Astrocyte (in vitro differentiated cells and primary cell): Measurements from ENCODE around the gene AGXT. TPM values are rescaled to one million over a fixed set of nuclear protein-coding genes. Genes with fewer than 3 reads are reported as not detected.

Experiments
- DNase-seq: peaks from one replicate; pipeline ENCODE4 v3.0.0-alpha.2; 2010; ENCODE audit warnings: low read depth
- FAIRE-seq: peaks from 2 replicates; lab custom pipeline; 2011; peaks lifted over from hg19 to GRCh38; lab: Jason Lieb, UNC
- H2AFZ ChIP-seq: 2 replicates; pipeline ENCODE4 v1.6.0; 2012; ENCODE audit warnings: low read depth, low read length, inconsistent platforms
- H3K27ac ChIP-seq: 2 replicates; pipeline ENCODE4 v1.5.1; 2011; ENCODE audit warnings: low read depth, low read length, inconsistent platforms
- H3K27me3 ChIP-seq: 2 replicates; pipeline ENCODE4 v1.6.0; 2011; ENCODE audit warnings: low read length, inconsistent platforms; ENCODE audit not compliant: insufficient read depth
- H3K36me3 ChIP-seq: 2 replicates; pipeline ENCODE4 v1.5.1; 2011; ENCODE audit warnings: low read length, inconsistent platforms; ENCODE audit not compliant: insufficient read depth
- H3K4me1 ChIP-seq: 2 replicates; pipeline ENCODE4 v1.5.1; 2011; ENCODE audit warnings: low read length, inconsistent platforms; ENCODE audit not compliant: insufficient read depth
- H3K4me2 ChIP-seq: 2 replicates; pipeline ENCODE4 v1.6.0; 2012; ENCODE audit warnings: low read length, inconsistent platforms
- H3K4me3 ChIP-seq: 2 replicates; pipeline ENCODE4 v1.5.1; 2011; ENCODE audit warnings: low read depth, mild to moderate bottlenecking, low read length, inconsistent platforms; ENCODE audit not compliant: insufficient read depth
- H3K79me2 ChIP-seq: 2 replicates; pipeline ENCODE4 v1.6.0; 2012; ENCODE audit warnings: mild to moderate bottlenecking, low read length, inconsistent platforms; ENCODE audit not compliant: insufficient read depth
- H3K9ac ChIP-seq: 2 replicates; pipeline ENCODE4 v1.6.0; 2012; ENCODE audit warnings: mild to moderate bottlenecking, low read length, inconsistent platforms
- H3K9me3 ChIP-seq: 2 replicates; pipeline ENCODE4 v1.5.1; 2012; ENCODE audit warnings: low read depth, mild to moderate bottlenecking, low read length, inconsistent platforms; ENCODE audit not compliant: insufficient read depth
- H4K20me1 ChIP-seq: 2 replicates; pipeline ENCODE4 v1.6.0; 2012; ENCODE audit warnings: low read length, inconsistent platforms; ENCODE audit not compliant: insufficient read depth
- H3K27ac Mint-ChIP-seq: one replicate; pipeline ENCODE4 v1.8.0; 2021; ENCODE audit warnings: mild to moderate bottlenecking, mixed read lengths; ENCODE audit not compliant: unreplicated experiment
- H3K27me3 Mint-ChIP-seq: one replicate; pipeline ENCODE4 v1.8.0; 2021; ENCODE audit warnings: low read depth, mixed read lengths; ENCODE audit not compliant: unreplicated experiment
- H3K36me3 Mint-ChIP-seq: one replicate; pipeline ENCODE4 v1.8.0; 2021; ENCODE audit warnings: low read depth, mixed read lengths; ENCODE audit not compliant: unreplicated experiment
- H3K4me1 Mint-ChIP-seq: one replicate; pipeline ENCODE4 v1.8.0; 2021; ENCODE audit warnings: low read depth, mixed read lengths; ENCODE audit not compliant: unreplicated experiment
- H3K4me3 Mint-ChIP-seq: one replicate; pipeline ENCODE4 v1.8.0; 2021; ENCODE audit warnings: mild to moderate bottlenecking, moderate library complexity, mixed read lengths; ENCODE audit not compliant: unreplicated experiment
- H3K9me3 Mint-ChIP-seq: one replicate; pipeline ENCODE4 v1.8.0; 2021; ENCODE audit warnings: mild to moderate bottlenecking, mixed read lengths; ENCODE audit not compliant: unreplicated experiment
- CTCF ChIP-seq: IDR thresholded peaks from 2 replicates; pipeline ENCODE4 v1.5.1; 2011; ENCODE audit warnings: low read depth, mild to moderate bottlenecking, inconsistent platforms, low read length, moderate library complexity; ENCODE audit not compliant: insufficient read depth
- EZH2 ChIP-seq: IDR thresholded peaks from 2 replicates; pipeline ENCODE4 v1.6.1; 2012; ENCODE audit warnings: mild to moderate bottlenecking, low read length, inconsistent platforms; ENCODE audit not compliant: insufficient read depth
- total RNA-seq: library from RNA; stranded (reverse); gene quantifications from 2 replicates; pipeline ENCODE4 v1.2.1, GENCODE V29; 2021

AGXT gene
- total RNA-seq, 1 donor from 2014 or later = not detected

- DNase-seq (no peak), FAIRE-seq (no peak)
- Histone ChIP-seq H3K4me2 (peak within 1 kb of the TSS; percentile 19), H3K9ac (no peak within 1 kb of the TSS), H3K27me3 (peaks cover 42% of the 10 kb centered on the region), H4K20me1 (no peaks in the 10 kb centered on the region), H3K36me3 (no peaks in the 10 kb centered on the region), H2AFZ (no peak within 1 kb of the TSS), H3K4me3 (no peak within 1 kb of the TSS), H3K4me1 (no peaks in the 10 kb centered on the region), H3K27ac (no peak within 1 kb of the TSS), H3K9me3 (peaks cover 5% of the 10 kb centered on the region), H3K79me2 (no peaks in the 10 kb centered on the region)
- TF ChIP-seq CTCF (no peak), EZH2 (no peak)
- Mint-ChIP-seq H3K27me3 (peaks cover 44% of the 10 kb centered on the region), H3K9me3 (peaks cover 7% of the 10 kb centered on the region), H3K36me3 (no peaks in the 10 kb centered on the region), H3K4me3 (peak within 1 kb of the TSS; percentile 72), H3K27ac (no peak within 1 kb of the TSS), H3K4me1 (no peaks in the 10 kb centered on the region)
Observed at GRCh38 chr2:240819858-240820606, 48.6 kb upstream of the AGXT start, which contains the start of gene KIF1A. TSS of gene KIF1A (minus strand) at chr2:240820219. CDS start at chr2:240797752, 22,467 bp downstream.

GRCh38 chr2:240820607-240821428 lies 47.8 kb upstream of the AGXT start:
- Histone ChIP-seq H3K36me3 (no peaks in the 10 kb centered on the region), H3K4me2 (peak overlapping the region; percentile 19), H3K27me3 (peaks cover 48% of the 10 kb centered on the region), H4K20me1 (no peaks in the 10 kb centered on the region), H3K27ac (no peak overlapping the region), H3K4me3 (no peak overlapping the region), H3K9ac (no peak overlapping the region), H3K79me2 (no peaks in the 10 kb centered on the region), H3K4me1 (no peaks in the 10 kb centered on the region), H2AFZ (no peak overlapping the region), H3K9me3 (peaks cover 5% of the 10 kb centered on the region)
- TF ChIP-seq EZH2 (peak; percentile 90), CTCF (no peak)
- FAIRE-seq = no peak
- Mint-ChIP-seq H3K9me3 (peaks cover 7% of the 10 kb centered on the region), H3K4me1 (no peaks in the 10 kb centered on the region), H3K4me3 (peak overlapping the region; percentile 72), H3K36me3 (no peaks in the 10 kb centered on the region), H3K27me3 (peaks cover 51% of the 10 kb centered on the region), H3K27ac (peak overlapping the region; percentile 34)
- no peak for DNase-seq
